HepG2 (cell line): ENCODE data around the gene FZD7. TPM values are rescaled to one million over a fixed set of nuclear protein-coding genes. Genes with fewer than 3 reads are reported as not detected.

ENCODE experiments used
- ATAC-seq: fragments of 200-7000 bp; cut with Tn5 transposase; 3 replicates; pipeline ENCODE4 v1.9.1; 2020; ENCODE audit warnings: mild to moderate bottlenecking, moderate library complexity
- BruUV-seq: library from RNA; stranded (reverse); fragments of 400-500 nt; replicated peaks from 2 replicates; lab custom pipeline; 2021; lab: Mats Ljungman, UMichigan
- CTCF ChIA-PET: fragments of 300-600 bp; formaldehyde crosslinking; extraction: SDS; loops from one replicate; lab custom pipeline; 2021; ENCODE audit warnings: low total read pairs, inconsistent platforms, low intra/inter-chr PET ratio; lab: Yijun Ruan, JAX
- POLR2A ChIA-PET: fragments of 350-600 bp; sonication (Branson Sonifier 250); formaldehyde crosslinking; loops from one replicate; lab custom pipeline; 2020; ENCODE audit warnings: antibody characterized with exemption, inconsistent platforms; lab: Yijun Ruan, JAX
- DNase-seq: peaks from one replicate; pipeline ENCODE4 v3.0.0-alpha.2; 2015; ENCODE audit warnings: low spot score
- FAIRE-seq: peaks from 3 replicates; lab custom pipeline; 2011; peaks lifted over from hg19 to GRCh38; lab: Jason Lieb, UNC
- H2AFZ ChIP-seq: one replicate; pipeline ENCODE4 v1.6.1; 2011; ENCODE audit warnings: low read length, inconsistent platforms
- H3K27ac ChIP-seq: fragments of 300-600 bp; 3 replicates; pipeline ENCODE4 v1.8.0; 2011; ENCODE audit warnings: mixed run types, mild to moderate bottlenecking, mixed read lengths, low read length, inconsistent platforms; ENCODE audit not compliant: insufficient read depth; ENCODE audit errors: extremely low read length
- H3K27me3 ChIP-seq, 2 experiments: fragments of 200-600 bp in 1 of 2; 2 replicates in 1 of 2; 3 replicates in 1 of 2; pipeline versions ENCODE4 v1.6.0 to v1.8.0; 2011; ENCODE audit warnings: low read length in 2 of 2, mild to moderate bottlenecking in 2 of 2, moderate library complexity in 2 of 2, inconsistent platforms in 1 of 2; ENCODE audit not compliant: insufficient read depth in 2 of 2, control insufficient read depth in 1 of 2
- H3K36me3 ChIP-seq, 2 experiments: fragments of 200-600 bp in 1 of 2; replicated peaks in 1 of 2; 2 replicates in 1 of 2; 3 replicates in 1 of 2; pipeline versions ENCODE4 v1.5.1 to v1.8.0; 2011; ENCODE audit warnings: low read length in 2 of 2, inconsistent platforms in 1 of 2; ENCODE audit not compliant: insufficient read depth in 2 of 2, control insufficient read depth in 1 of 2
- H3K4me1 ChIP-seq: 2 replicates; pipeline ENCODE4 v1.5.1; 2012; ENCODE audit warnings: low read length, inconsistent platforms; ENCODE audit not compliant: insufficient read depth
- H3K4me2 ChIP-seq: 2 replicates; pipeline ENCODE4 v1.6.0; 2011; ENCODE audit warnings: low read depth, low read length, inconsistent platforms
- H3K4me3 ChIP-seq, 3 experiments: fragments of 200-600 bp in 1 of 3; sonication (generic), shearing (Covaris generic) in 1 of 3; replicated peaks in 1 of 3; 2 replicates each; pipeline ENCODE4 v1.5.1; 2011 to 2016; ENCODE audit warnings: low read length in 3 of 3, inconsistent platforms in 2 of 3, low read depth in 2 of 3, mild to moderate bottlenecking in 2 of 3, control low read depth in 1 of 3, mixed read lengths in 1 of 3; ENCODE audit not compliant: insufficient read depth in 1 of 3
- H3K79me2 ChIP-seq: one replicate; pipeline ENCODE4 v1.6.1; 2011; ENCODE audit warnings: low read length, inconsistent platforms; ENCODE audit not compliant: insufficient read depth
- H3K9ac ChIP-seq: 2 replicates; pipeline ENCODE4 v1.6.0; 2011; ENCODE audit warnings: mild to moderate bottlenecking, low read depth, low read length, inconsistent platforms; ENCODE audit not compliant: insufficient read depth
- H3K9me3 ChIP-seq: 2 replicates; pipeline ENCODE4 v1.5.1; 2012; ENCODE audit warnings: mild to moderate bottlenecking, low read length
- H4K20me1 ChIP-seq: 2 replicates; pipeline ENCODE4 v1.6.0; 2011; ENCODE audit warnings: inconsistent platforms, mild to moderate bottlenecking, low read length, moderate library complexity; ENCODE audit not compliant: insufficient read depth
- BCLAF1 ChIP-seq: fragments of 450-650 bp; IDR thresholded peaks from 2 replicates; pipeline ENCODE4 v1.6.1; 2017; ENCODE audit warnings: mild to moderate bottlenecking
- CC2D1A ChIP-seq: sonication (generic); formaldehyde crosslinking; IDR thresholded peaks from 2 replicates; pipeline ENCODE4 v1.8.1; 2023; ENCODE audit warnings: mild to moderate bottlenecking, missing genetic modification reagents
- CEBPB ChIP-seq: IDR thresholded peaks from 2 replicates; pipeline ENCODE4 v1.6.1; 2011; ENCODE audit warnings: low read depth, low read length, improper control_type of control experiment, borderline replicate concordance
- DR1 ChIP-seq: sonication (generic); formaldehyde crosslinking; IDR thresholded peaks from 2 replicates; pipeline ENCODE4 v1.8.0; 2021; ENCODE audit warnings: mild to moderate bottlenecking, missing genetic modification reagents, inconsistent platforms
- FOXJ3 ChIP-seq: sonication (generic); formaldehyde crosslinking; IDR thresholded peaks from 2 replicates; pipeline ENCODE4 v1.4.0; 2020; ENCODE audit warnings: missing genetic modification reagents, mild to moderate bottlenecking, borderline replicate concordance
- JARID2 ChIP-seq: sonication (generic); formaldehyde crosslinking; IDR thresholded peaks from 2 replicates; pipeline ENCODE4 v1.8.1; 2023; ENCODE audit warnings: missing genetic modification reagents, inconsistent platforms; ENCODE audit not compliant: insufficient replicate concordance
- MXD3 ChIP-seq: IDR thresholded peaks from 2 replicates; pipeline ENCODE4 v1.6.1; 2016; ENCODE audit warnings: mild to moderate bottlenecking, missing biosample characterization, missing genetic modification reagents
- PLRG1 ChIP-seq: fragments of 450-650 bp; conservative IDR thresholded peaks from 2 replicates; pipeline ENCODE4 v1.6.1; 2016
- SMC3 ChIP-seq: IDR thresholded peaks from 2 replicates; pipeline ENCODE4 v1.6.1; 2011; ENCODE audit warnings: low read length, improper control_type of control experiment
- SNAPC2 ChIP-seq: sonication (generic); formaldehyde crosslinking; IDR thresholded peaks from 2 replicates; pipeline ENCODE4 v1.8.1; 2022; ENCODE audit warnings: mild to moderate bottlenecking, missing genetic modification reagents
- ZIK1 ChIP-seq: sonication (generic); formaldehyde crosslinking; IDR thresholded peaks from 2 replicates; pipeline ENCODE4 v1.5.0; 2020; ENCODE audit warnings: mild to moderate bottlenecking, low read depth, missing genetic modification reagents, borderline replicate concordance
- ZNF629 ChIP-seq: sonication (generic); formaldehyde crosslinking; conservative IDR thresholded peaks from 2 replicates; pipeline ENCODE4 v1.5.0; 2020; ENCODE audit warnings: missing genetic modification reagents
- ZNF639 ChIP-seq: conservative IDR thresholded peaks from 2 replicates; pipeline ENCODE4 v1.6.1; 2018; ENCODE audit warnings: missing genetic modification reagents
- WGBS: methylation state at CpG from one replicate; pipeline ENCODE4 v1.1.6; 2017; ENCODE audit warnings: low lambda C conversion rate; 5-methylcytosine and 5-hydroxymethylcytosine counted together
- in situ Hi-C: cut with HindIII; loops from 2 replicates; pipeline ENCODE4 v1.10.0; 2017; ENCODE audit warnings: low pct_unique_long_range_greater_than_20kb; ENCODE audit not compliant: extremely low pct_ligation_motif_present
- intact Hi-C: fragments of 100-400 bp; cut with micrococcal nuclease; formaldehyde crosslinking; loops from one replicate; pipeline ENCODE4 v1.10.0; 2022; ENCODE audit not compliant: unreplicated experiment
- polyA plus RNA-seq, 8 experiments: library from polyadenylated mRNA; depleted of rRNA in 3 of 8; stranded (reverse) in 7 of 8; unstranded in 1 of 8; fragments of >200 nt; fragmentation: Illumina TruSeq in 4 of 8; extraction: Trizol in 4 of 8; gene quantifications; 2 replicates each; pipeline versions ENCODE4 v1.2.1 to v1.2.3, GENCODE V29; 2011 to 2016; ENCODE audit warnings: low read depth in 4 of 8, missing spikeins in 1 of 8, mixed read lengths in 1 of 8; ENCODE audit not compliant: insufficient read depth in 1 of 8
- total RNA-seq, 5 experiments: library from RNA; depleted of rRNA; stranded (reverse); fragments of >200 nt; fragmentation: Illumina TruSeq; extraction: Trizol; gene quantifications; 2 replicates each; pipeline ENCODE4 v1.2.3, GENCODE V29; 2016; ENCODE audit warnings: low read depth in 1 of 5

The FZD7 gene
- total and polyA plus RNA-seq, 2 of the 13 experiments (the other 11 are each of a cell fraction or from before 2014, with no cell fraction given), result 0.13 to 0.38 TPM

GRCh38 chr2:202014759-202015211 is 18.9 kb upstream of the FZD7 start:
- Histone ChIP-seq H3K36me3 (no peaks in the 10 kb centered on the region), H3K9me3 (no peaks in the 10 kb centered on the region), H2AFZ (no peak overlapping the region), H3K4me2 (no peak overlapping the region), H3K4me1 (no peaks in the 10 kb centered on the region), H3K9ac (no peak overlapping the region), H3K79me2 (no peaks in the 10 kb centered on the region), H3K4me3 (no peak overlapping the region), H3K27ac (no peak overlapping the region), H4K20me1 (no peaks in the 10 kb centered on the region), H3K27me3 (0 out of 5 replicates have a peak, but pooled peaks cover 0 to 2% of the 10 kb centered on the region in 2 experiments)
- ChIA-PET POLR2A (no interaction called here), CTCF (no interaction called here)
- ATAC-seq, result no peak
- no peak for FAIRE-seq
- DNase-seq, result no peak
- in situ Hi-C loops, result no loop called here
- WGBS, result 44% methylated on average over 9 of the region's 9 CpGs
- intact Hi-C loops, result no loop called here
- BruUV-seq, result no TSS peak
- TF ChIP-seq CEBPB, result no peak
- no peak for TF ChIP-seq CC2D1A (CRISPR knock-in tag)
- no peak for TF ChIP-seq JARID2 (CRISPR knock-in tag)
- no peak for TF ChIP-seq FOXJ3 (CRISPR knock-in tag)
- no peak for TF ChIP-seq SNAPC2 (CRISPR knock-in tag)
- no peak for TF ChIP-seq ZIK1 (CRISPR knock-in tag)
- TF ChIP-seq ZNF639, result no peak
- no peak for TF ChIP-seq SMC3
- TF ChIP-seq DR1 (CRISPR knock-in tag), result no peak
- TF ChIP-seq BCLAF1, result no peak
- no peak for TF ChIP-seq MXD3 (CRISPR knock-in tag)
- no peak for TF ChIP-seq PLRG1
- TF ChIP-seq ZNF629 (CRISPR knock-in tag), result no peak
